ENCODE data around the gene DYNLT2.
"Not testable (repeated sequence)": the region's sequence is repeated elsewhere in the genome, so short reads cannot be mapped to it uniquely, and the experiment has no call there.

DYNLT2 gene

DNA sequence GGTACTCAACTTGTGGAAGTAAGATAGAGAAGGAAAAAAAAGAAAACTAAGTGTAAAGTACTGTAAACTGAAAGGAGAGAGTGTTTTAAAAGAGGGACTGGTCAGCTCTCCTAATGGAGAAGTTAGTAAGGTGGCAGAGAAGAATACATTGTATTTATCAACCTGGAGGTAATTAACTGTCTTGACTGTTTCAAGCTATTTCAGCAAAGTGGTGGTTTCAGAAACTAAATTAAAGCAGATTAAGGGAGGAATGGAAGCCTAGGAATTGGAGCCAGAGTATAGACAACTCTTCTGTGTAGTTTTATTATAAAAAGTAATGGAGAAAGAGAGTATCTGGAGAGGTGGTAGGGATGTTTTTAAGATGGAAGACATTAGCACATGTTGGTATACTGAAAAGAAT is 24.4 kb downstream of the DYNLT2 start:
- no peak for DNase-seq

DNA sequence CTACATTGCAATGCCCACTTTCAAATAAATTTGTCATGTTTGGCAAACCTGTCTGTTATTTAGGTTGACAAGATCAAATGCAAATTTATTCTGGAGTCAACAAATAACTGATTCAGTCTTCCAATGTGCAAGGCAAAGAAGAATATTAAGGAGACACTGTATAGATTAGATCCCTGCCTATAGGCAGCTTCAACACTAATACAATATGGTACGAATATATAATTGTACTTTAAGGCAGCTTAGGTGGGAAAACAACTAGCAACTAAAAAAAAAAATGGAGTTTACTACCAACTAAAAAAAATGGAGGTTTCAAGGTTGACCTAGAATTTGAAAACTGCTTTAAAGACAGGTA is 25.3 kb downstream of the DYNLT2 start:
- no peak for DNase-seq

DNA sequence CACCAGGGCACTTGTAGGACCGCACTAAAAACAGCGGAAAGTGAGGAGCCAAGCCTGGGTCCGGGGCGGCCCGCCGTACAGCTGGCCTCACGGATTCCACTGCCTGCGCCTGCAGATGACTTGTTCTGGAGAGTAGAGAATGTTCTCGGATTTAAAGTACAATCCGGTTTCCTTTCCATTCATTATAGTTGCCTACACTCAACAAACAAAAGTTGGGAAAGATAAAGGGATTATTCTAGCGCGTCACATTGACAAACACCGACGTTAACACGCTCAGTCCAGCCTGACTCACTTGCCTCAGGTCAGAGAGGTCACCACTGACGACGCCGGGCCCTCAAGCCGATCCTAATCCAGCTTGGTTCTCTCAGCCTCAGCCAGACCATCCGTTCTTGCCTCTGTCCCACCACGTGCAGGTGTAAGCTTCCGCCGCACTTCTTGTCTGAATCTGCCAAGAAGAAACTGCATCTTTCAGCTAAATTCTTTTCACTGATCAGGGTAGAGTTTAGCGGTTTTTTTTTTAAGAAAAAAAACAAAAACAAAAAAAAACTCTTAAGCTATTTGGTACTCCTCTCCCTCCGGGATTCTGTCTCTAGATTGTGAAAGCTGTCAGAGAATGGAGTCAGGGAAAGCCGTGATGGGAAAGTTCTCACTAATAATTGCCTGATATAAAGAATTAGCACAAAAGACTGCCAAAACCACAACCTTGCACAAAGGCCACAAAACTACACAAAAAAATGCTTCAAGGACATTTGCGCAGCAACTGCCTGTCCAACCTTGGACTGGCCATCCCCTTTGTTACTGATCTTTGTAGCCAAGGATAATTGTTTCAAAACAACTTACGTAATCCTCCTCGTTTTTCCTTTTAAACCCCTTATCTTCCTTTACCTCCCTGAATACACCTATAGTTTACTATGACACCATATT is 26.0 kb downstream of the DYNLT2 start:
- DNase-seq: no peak

DNA sequence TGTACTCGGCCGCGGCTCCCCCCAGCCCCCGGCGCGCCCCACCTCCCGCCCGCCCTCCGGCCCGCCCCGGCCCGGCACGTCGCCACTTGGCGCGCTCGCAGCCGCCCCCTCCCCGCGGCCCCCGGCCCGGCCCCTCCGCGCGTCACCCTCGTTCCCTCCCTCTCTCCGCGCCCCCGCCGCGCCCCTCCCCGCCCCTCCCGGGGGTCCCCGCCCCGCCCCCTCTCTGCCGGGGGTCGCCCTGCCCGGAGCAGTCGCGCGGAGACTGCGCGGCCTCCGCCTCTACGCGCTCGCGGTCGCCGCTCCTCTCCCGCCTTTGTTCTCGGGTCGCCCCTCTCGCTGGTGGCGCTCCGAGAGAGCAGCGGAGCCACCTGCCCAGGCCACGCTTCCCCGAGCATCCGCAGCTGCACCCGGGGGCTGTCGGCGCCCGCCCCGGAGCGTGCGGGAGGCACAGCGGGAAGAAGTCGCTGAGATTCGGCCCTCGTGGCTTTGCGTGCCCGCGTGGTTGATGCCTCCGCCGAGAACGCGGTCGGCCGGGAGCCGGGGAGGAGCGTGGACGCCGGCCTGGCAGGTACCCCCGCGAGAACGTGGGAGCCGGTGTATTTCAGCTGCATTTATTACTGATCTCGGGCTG is 26.8 kb downstream of the DYNLT2 start, which contains the start of gene PHF10:
TSS of gene PHF10 (minus strand) at position 7 of the 631 bp plus-strand sequence. CDS start 569 bp downstream, outside the sequence.
- DNase-seq: no peak

DNA sequence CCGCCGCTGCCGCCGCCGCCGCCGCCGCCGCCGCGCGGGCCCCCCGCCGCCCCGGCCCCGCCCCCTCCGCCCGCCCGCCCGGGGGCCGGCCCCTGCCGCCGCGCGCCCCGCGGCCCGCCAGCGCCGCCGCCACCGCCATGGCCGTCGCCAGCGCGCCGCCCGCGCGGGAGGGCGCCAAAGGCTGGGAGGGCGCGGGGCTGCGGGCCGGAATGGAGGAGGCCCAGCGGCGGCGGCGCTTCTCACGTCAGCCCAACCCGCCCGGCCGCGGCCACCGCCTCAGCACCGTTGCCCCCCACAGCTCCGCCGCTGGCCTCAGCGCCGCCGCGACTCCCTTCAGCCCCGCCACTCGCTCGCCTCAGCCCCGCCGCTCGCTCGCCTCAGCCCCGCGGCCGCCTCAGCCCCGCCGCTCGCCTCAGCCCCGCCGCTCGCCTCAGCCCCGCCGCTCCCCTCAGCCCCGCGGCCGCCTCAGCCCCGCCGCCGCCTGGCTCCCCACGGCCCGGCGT is 27.3 kb downstream of the DYNLT2 start:
- DNase-seq: no peak

DNA sequence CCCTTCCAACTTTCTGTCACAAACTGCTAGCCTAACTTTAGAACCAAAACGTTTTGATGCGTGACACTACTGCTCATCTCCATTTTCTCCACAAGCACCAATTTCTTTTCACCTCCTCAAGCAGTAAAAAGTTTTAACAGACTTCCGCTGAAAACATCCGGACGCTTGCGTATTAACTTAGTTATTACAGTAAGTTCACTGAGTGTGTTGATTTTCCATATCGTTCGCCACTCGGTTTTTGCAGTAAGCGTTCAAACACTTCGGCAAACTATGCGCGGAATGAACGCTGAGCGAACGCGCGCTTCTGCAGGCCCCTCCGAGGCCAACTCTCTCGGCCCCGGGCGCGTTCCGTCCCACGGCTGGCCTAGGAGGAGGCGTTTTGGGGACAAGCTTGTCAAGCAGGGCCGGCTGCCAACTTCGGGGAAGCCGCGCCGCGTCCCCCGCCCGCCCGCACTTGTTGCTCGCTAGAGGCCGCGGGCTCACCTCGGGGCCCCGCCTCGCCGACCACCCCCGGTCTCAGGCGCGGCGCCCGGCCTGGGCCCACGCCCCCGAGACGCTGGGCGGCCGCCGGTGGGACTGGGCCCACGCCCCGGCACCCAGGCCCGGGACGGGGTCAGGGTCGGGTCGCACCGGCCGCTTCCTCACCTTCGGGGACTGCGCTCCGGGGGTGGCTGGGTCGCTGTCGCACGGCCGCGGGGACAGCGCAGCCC is 28.0 kb downstream of the DYNLT2 start:
- no peak for DNase-seq

DNA sequence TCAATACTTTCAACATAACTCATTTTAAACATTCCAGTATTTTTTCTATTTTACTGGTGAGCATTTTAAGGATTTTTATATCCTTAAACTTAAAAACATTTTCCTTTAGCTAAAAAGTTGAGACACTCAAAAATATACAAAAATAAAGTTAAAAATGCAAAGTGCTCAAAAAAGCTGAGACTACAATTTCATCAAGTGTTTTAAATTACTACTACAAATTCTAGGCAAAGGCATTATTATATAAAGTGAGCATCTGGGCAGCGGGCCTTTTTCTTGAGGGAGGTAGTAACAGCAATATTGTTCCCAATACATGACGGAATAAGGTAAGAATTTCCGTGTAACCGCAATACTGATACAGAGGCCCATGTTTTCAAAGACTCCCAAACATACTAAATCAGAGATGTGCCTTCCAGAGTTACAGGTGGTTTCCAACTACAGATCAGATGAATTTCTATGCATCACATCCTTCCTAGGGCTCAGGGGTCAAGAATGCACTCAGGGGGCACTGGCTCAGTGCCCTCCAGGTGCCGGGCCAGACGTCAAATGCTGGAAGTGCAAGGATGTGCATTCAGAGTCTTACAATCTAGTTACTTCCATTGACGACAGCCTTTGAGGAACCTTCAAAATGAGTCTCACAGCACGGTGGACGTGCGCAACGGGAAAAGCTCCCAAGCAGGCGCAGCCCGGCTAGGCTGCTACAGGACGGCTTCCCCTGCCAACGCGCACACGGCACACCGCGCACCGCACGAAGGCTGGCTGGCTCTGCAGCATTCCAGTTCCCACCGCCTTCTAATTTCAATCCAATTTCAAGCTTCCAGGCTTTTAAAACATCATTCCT is 28.8 kb downstream of the DYNLT2 start:
- no peak for DNase-seq

DNA sequence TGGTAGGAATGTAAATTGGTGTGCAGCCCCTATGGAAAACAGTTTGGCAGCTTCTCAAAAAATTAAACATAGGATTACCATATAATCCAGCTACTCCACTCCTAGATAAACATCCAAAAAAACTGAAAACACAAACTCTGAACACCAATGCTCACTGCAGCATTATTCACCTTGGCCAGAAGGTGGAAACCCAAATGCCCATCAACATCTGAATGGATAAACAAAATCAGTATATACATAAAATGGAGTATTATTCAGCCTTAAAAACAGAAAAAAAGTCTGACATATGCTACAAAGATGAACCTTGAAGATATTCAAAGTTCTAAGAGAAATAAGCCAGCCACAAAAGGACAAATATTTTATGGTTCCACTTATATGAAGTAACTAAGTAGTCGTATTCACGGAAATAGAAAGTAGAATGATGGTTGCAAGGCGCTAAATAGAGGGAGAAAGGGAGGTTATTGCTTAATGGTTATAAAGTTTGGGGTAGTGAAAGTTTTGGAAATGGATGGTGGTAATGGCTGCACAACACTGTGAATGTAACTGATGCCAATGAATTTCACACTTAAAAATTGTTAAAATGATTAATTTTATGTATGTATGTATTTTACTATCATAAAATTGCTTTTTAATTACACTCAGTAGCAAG is 31.0 kb downstream of the DYNLT2 start:
- DNase-seq: no peak

DNA sequence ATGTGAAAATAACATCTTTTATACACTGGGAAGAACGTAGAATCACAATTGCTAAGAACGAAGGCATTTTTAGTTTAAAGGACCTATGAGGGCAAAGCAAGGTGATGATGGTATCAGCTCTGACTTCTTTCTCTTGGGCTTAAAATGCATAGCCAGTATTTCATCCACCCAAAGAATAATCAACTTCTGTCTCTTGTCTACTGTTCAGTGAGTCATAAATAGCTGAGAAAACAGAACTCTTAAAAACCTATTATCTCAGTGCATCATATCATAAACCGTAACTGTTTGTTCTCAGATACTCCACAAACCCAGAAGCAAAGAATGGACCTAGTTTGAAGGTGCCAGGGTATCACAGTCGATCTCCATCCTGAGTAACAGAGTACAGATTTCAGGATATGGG is 32.3 kb downstream of the DYNLT2 start:
- no peak for DNase-seq

DNA sequence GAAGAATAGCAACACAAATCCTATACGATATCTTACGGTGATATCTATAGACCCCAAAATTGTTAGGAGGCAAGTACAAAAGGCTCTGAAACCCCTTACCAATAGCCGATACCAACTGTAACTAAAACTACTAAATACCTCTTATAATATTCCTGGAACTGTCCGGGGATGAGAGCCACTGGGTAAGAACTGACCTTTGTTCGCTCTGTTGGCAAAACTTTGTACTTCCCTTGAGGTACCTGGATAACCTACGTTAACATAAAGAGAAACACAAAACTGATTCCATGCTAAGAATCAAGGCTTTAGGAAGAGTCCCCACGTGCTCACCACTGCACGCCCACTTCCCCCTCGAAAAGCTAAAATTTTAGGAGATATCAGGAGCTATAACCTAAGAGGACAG is 36.8 kb downstream of the DYNLT2 start:
- no peak for DNase-seq

DNA sequence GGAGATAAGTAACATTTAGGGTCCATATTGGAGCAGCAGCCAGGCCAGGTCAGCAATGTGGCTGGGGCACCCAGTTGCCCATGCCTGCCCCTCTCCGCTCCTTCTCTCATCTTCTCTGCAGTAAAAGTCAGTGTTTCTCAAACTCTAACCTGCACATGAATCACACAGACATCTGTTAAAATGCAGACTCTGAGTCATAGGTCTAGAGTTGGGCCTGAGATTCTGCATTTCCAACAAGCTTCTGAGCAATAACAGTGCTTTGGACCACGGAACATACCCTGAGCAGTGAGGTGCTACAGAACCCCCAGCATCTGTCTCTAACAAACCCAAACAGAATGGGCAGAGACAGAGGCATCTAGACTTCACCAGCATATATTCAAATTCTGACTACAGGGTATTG is 37.2 kb downstream of the DYNLT2 start:
- no peak for DNase-seq

DNA sequence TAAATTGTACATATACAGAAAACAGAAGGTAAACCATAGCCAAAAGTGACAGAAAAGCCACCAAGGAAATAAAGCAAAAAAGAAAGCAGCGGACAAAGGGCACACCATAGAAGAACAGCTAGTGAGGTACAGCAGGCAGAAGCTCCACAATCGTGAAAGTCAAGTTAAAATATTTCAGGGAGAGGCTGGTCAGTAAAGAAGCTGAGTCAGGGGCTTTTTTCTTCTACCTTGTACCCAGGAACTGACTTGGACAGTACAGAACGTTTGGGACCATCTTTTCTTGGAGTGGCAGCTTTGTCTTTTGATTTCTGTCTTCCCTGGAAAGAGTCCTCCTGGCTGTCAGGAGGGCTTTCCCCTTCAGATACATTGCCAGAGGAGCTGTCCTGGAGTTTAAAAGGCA is 41.4 kb downstream of the DYNLT2 start:
- no peak for DNase-seq

DNA sequence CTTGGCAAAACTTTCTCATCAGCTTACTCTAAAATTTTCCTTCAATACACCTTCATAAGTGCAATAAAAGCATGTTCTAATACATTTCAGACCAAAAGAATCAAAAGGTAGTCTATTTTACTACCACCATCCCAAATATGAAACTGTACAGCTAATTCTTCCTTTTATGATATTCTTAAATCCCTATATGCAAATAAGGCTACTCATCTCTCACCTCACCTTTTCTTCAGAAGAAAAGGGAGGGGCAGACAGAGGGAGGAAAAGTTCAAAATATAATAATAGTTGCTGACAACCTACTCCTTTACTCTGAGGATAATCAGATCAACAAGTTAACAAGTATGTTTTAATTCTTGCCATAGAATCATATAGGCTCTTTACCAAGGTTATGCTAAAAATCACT is 42.1 kb downstream of the DYNLT2 start:
- DNase-seq: no peak

DNA sequence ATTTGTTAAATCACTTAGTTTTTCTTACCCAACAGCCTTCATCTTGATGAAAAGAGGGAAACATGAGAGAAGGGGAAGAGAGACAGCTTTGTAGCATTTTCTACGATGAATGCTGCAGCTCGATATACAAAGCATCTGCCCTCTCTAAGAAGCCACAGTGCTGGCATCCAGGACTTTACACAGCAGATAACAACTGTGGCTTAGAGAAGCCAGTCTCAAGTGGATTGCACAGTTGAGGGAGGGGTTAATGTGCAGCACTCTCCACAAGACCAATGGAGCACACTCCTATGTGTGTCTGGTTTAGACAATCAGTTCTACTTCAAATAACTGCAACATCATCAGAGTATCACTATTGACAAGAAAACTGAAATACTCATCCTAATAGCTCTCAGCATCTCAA is 43.6 kb downstream of the DYNLT2 start:
- DNase-seq: no peak

DNA sequence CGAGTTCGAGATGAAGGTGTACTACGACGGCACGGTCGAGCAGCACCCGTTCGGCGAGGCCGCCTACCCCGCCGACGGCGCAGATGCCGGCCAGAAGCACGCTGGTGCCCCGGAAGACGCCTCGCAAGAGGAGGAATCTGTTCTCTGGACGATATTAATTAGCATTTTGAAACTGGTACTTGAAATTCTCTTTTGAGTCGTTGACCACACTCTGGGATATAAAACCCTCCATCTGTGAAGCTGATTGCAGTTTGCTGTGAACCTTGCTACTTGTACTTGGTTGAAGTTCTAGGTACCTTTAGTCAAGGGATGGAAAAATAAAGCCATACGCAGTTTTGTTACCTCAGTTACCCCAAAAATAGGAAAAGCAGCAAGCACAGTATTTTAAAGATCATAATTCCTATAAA is 48.5 kb downstream of the DYNLT2 start:
- no peak for DNase-seq

DNA sequence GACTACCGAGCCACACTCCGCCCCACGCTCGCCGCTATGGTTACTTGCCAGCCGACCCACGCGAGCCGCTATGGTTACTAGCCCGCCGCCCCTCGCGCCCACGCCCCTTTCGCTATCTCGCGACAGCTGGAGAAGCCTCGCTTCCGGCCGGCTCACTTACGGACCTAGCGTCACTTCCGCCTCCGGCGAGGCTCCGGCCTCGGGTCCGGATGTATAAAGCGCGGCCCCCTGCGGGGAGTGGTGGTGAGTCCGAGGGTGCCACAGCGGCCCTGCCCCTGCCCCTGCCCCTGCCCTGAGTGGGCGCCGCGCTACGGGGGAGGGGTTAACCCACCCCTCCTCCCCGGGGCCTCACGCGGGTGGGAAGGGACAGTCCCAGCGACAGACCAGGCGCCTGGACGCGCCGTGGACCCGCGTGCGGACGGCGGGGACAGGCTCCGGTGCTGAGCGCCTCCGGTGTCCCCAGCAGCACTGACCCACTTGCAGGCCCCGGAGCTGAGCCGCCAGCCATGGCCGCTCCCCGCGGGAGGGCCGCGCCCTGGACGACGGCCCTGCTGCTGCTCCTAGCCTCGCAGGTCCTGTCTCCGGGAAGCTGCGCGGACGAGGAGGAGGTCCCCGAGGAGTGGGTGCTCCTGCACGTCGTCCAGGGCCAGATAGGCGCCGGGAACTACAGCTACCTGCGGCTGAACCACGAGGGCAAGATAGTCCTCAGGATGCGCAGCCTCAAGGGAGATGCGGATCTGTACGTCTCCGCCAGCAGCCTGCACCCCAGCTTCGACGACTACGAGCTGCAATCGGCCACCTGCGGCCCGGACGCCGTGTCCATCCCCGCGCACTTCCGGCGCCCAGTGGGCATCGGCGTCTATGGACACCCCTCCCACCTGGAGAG is 49.2 kb downstream of the DYNLT2 start, which contains the start of the genes C6orf120 and WDR27:
TSS of gene C6orf120 (plus strand) at position 173 of the 886 bp plus-strand sequence. CDS start at position 507, 334 bp downstream.
TSS of gene WDR27 (minus strand) at position 76 of the 886 bp plus-strand sequence. CDS start 13,024 bp downstream, outside the sequence.
- peak; percentile 38 for DNase-seq

DNA sequence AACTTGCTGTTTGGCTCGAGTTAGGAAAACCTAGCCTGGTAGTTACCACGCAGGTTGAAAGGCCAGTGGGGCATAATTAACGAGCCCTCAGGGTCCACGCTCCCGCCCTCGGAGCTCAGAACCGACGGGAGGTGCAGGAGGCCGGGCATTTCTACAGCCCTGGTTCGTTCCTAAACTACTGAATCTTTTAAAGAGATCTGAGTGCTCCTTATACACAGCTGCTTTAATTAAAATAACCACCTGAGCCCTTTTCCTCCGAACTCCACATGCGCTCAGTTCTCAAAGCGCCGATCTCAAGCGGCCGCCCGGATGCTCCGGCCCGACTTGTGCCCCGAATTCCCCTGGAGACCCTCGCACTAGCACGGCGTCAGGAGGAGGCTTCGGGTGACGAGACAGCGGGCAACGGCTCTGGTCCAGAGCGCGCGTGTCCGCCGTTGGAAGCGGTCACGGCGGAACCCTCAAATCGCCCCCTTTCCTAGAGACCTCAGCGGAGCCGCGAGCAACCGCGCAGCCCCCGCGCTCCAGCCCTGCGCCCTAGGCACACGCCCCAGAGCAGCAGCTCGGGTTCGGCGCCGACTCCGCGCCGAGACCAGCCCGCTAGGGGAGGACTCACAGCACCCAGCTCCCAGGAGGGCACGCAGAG is 49.9 kb downstream of the DYNLT2 start:
- DNase-seq: no peak

DNA sequence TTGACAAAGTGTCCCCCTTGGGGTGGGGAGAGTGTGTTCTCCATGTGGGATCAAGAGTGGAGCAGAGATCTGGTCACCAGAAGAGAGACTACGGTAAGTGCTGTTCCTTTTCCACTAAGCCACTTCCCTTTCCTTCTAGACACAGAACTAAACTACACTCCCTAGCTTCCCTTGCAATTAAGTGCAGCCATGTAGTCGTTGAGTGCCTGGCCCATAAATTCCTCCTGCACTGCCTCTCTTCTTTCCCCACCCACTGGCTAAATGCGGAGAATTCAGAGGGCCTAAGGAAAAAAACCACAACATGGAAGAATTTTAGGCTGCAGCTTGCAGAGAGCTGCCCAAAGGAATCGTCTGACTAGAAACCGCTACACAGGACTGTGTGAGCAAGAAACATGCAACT is 51.1 kb downstream of the DYNLT2 start:
- no peak for DNase-seq

DNA sequence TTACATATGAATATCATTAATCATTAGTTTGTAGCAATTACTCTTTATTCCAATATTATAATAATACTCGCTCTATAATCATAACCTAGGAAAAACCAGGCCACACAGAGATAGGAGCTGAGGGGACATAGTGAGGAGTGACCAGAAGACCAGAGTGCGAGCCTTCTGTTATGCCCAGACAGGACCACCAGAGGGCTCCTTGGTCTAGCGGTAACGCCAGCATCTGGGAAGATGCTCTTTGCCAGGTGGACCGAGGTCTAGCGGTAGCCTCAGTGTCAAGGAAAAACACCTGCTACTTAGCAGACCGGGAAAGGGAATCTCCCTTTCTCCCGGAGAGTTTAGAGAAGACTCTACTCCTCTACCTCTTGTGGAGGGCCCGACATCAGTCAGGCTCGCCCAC is 54.3 kb downstream of the DYNLT2 start:
- DNase-seq: not testable (repeated sequence)

DNA sequence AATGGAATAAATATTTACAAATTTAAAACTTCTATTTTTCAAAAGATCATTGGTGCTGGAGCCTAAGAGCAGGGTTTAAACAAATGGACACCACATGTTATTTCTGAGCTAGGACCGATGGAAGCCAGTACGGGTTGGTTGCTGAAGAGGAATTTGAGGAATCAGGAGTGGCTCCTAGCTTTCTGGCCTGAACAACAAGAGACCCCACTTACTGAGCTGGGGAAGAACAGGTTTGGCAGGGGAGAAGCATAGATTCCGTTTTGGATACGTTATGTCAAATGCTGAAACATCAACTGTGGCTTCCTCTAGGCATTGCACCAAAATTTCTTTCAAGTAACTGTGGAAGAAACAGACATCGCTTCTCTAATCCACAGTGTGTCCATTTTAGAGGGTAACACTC is 56.2 kb downstream of the DYNLT2 start:
- DNase-seq: no peak

Data from NCI-H2081 treated with DMSO at 0.1 percent for 48 hours (cell line).